ENCODE results near the gene SLC14A1. TPM values are rescaled to one million over a fixed set of nuclear protein-coding genes. Genes with fewer than 3 reads are reported as not detected.

The SLC14A1 gene
- total and polyA plus RNA-seq, 2 of the 13 experiments (the other 11 are each of a cell fraction or from before 2014, with no cell fraction given) = not detected

GRCh38 chr18:45678850-45679249 is 45.1 kb upstream of the SLC14A1 start:
- no peaks in the 10 kb centered on the region for H3K4me1 ChIP-seq (ENCODE audit: insufficient read depth, low read length)
- ChIA-PET CTCF (ENCODE audit: low intra/inter-chr PET ratio, low total read pairs) (no interaction called here), POLR2A (no interaction called here)
- H3K9ac ChIP-seq (ENCODE audit: insufficient read depth, low read depth, low read length) = no peak overlapping the region
- WGBS (ENCODE audit: low lambda C conversion rate) = 0% methylated on average over 1 of the region's 1 CpG
- H3K27ac ChIP-seq (ENCODE audit: extremely low read length, insufficient read depth, low read length) = no peak overlapping the region
- TF ChIP-seq MEIS2 (CRISPR knock-in tag; IDR thresholded peaks at IDR 0.05) = no peak
- no peak for TF ChIP-seq SP140L (CRISPR knock-in tag; IDR thresholded peaks at IDR 0.05; ENCODE audit: borderline replicate concordance)
- TF ChIP-seq CSRNP1 (CRISPR knock-in tag; IDR thresholded peaks at IDR 0.05) = no peak
- TF ChIP-seq ZNF572 (CRISPR knock-in tag; IDR thresholded peaks at IDR 0.05) = no peak
- no peaks in the 10 kb centered on the region; a peak in 1 of 5 replicates for H3K27me3 ChIP-seq (ENCODE audit: control insufficient read depth in 1 of 2, insufficient read depth in 2 of 2, low read length in 2 of 2)
- in situ Hi-C loops (cut with HindIII; ENCODE audit: extremely low pct_ligation_motif_present, low pct_unique_long_range_greater_than_20kb) (no loop called here), intact Hi-C loops (cut with micrococcal nuclease; ENCODE audit: unreplicated experiment) (no loop called here)
- no TSS peak for BruUV-seq (replicated peaks)
- H3K9me3 ChIP-seq (ENCODE audit: low read length) = no peaks in the 10 kb centered on the region
- H4K20me1 ChIP-seq (ENCODE audit: insufficient read depth, low read length) = no peaks in the 10 kb centered on the region
- no peak overlapping the region for H2AFZ ChIP-seq (ENCODE audit: low read length)
- ATAC-seq = no peak
- no peaks in the 10 kb centered on the region for H3K79me2 ChIP-seq (ENCODE audit: insufficient read depth, low read length)
- H3K4me2 ChIP-seq (ENCODE audit: low read depth, low read length) = no peak overlapping the region
- no peaks in the 10 kb centered on the region for H3K36me3 ChIP-seq (replicated peaks in 1 of 2; ENCODE audit: control insufficient read depth in 1 of 2, insufficient read depth in 2 of 2, low read length in 2 of 2)
- FAIRE-seq = no peak
- DNase-seq (ENCODE audit: low spot score) = no peak
- no peak overlapping the region for H3K4me3 ChIP-seq (replicated peaks in 1 of 3; ENCODE audit: insufficient read depth in 1 of 3, low read depth in 2 of 3, low read length in 3 of 3)

GRCh38 chr18:45680066-45680690 is 43.8 kb upstream of the SLC14A1 start:
- Histone ChIP-seq H2AFZ (ENCODE audit: low read length) (no peak overlapping the region), H3K9me3 (ENCODE audit: low read length) (no peaks in the 10 kb centered on the region), H4K20me1 (ENCODE audit: insufficient read depth, low read length) (no peaks in the 10 kb centered on the region), H3K4me2 (ENCODE audit: low read depth, low read length) (no peak overlapping the region), H3K27me3 (ENCODE audit: control insufficient read depth in 1 of 2, insufficient read depth in 2 of 2, low read length in 2 of 2) (no peaks in the 10 kb centered on the region; a peak in 1 of 5 replicates), H3K36me3 (replicated peaks in 1 of 2; ENCODE audit: control insufficient read depth in 1 of 2, insufficient read depth in 2 of 2, low read length in 2 of 2) (no peaks in the 10 kb centered on the region), H3K4me1 (ENCODE audit: insufficient read depth, low read length) (no peaks in the 10 kb centered on the region), H3K27ac (ENCODE audit: extremely low read length, insufficient read depth, low read length) (no peak overlapping the region), H3K4me3 (replicated peaks in 1 of 3; ENCODE audit: insufficient read depth in 1 of 3, low read depth in 2 of 3, low read length in 3 of 3) (no peak overlapping the region), H3K79me2 (ENCODE audit: insufficient read depth, low read length) (no peaks in the 10 kb centered on the region), H3K9ac (ENCODE audit: insufficient read depth, low read depth, low read length) (no peak overlapping the region)
- POLR2A ChIA-PET = no interaction called here
- intact Hi-C loops (cut with micrococcal nuclease; ENCODE audit: unreplicated experiment) = no loop called here
- 20% methylated on average over 6 of the region's 6 CpGs for WGBS (ENCODE audit: low lambda C conversion rate)
- CTCF ChIA-PET (ENCODE audit: low intra/inter-chr PET ratio, low total read pairs) = no interaction called here
- FAIRE-seq = no peak
- no peak for DNase-seq (ENCODE audit: low spot score)
- no peak for ATAC-seq
- in situ Hi-C loops (cut with HindIII; ENCODE audit: extremely low pct_ligation_motif_present, low pct_unique_long_range_greater_than_20kb) = no loop called here
- TF ChIP-seq ZNF136 (CRISPR knock-in tag; IDR thresholded peaks at IDR 0.05; ENCODE audit: low read depth) = no peak
- TF ChIP-seq KLF9 (CRISPR knock-in tag; IDR thresholded peaks at IDR 0.05; ENCODE audit: low read depth) = no peak
- TF ChIP-seq SRF (IDR thresholded peaks at IDR 0.05; ENCODE audit: low read depth, low read length) = no peak
- no TSS peak for BruUV-seq (replicated peaks)

Data from HepG2 (cell line).